Sigmoid colon (tissue), 3 donors: ENCODE data around the gene STAT4.

Experiments
- CTCF ChIP-seq, 4 experiments: fragments of 450-650 bp in 3 of 4; fragments of 200-600 bp in 1 of 4; IDR thresholded peaks; one replicate each; pipeline ENCODE4 v1.5.1; 2016 to 2019; ENCODE audit warnings: antibody characterized with exemption in 4 of 4, mild to moderate bottlenecking in 3 of 4, moderate library complexity in 2 of 4
- POLR2A ChIP-seq, 2 donors: fragments of 450-650 bp; IDR thresholded peaks; one replicate each; pipeline ENCODE4 v1.6.1; 2016; ENCODE audit warnings: antibody characterized with exemption in 2 of 2, mild to moderate bottlenecking in 2 of 2, moderate library complexity in 2 of 2

GRCh38 chr2:191149391-191149790 is 1.4 kb downstream of the STAT4 start:
- TF ChIP-seq CTCF (IDR thresholded peaks at IDR 0.05) (no peak), POLR2A (IDR thresholded peaks at IDR 0.05) (no peak)
